SK-N-SH treated with all-trans-retinoic acid at 6 μM for 48 hours (cell line): Measurements from ENCODE around the gene FAM174B.

Experiments
- ATAC-seq: fragments of 200-7000 bp; cut with Tn5 transposase; 3 replicates; pipeline ENCODE4 v1.9.1; 2020; ENCODE audit warnings: mild to moderate bottlenecking, moderate library complexity
- ARNTL ChIP-seq: fragments of 450-650 bp; formaldehyde crosslinking; IDR thresholded peaks from 2 replicates; pipeline ENCODE4 v1.5.0; 2020; ENCODE audit warnings: low read depth, mild to moderate bottlenecking, moderate library complexity, borderline replicate concordance
- BACH2 ChIP-seq: fragments of 250-450 bp; sonication (Bioruptor Pico); IDR thresholded peaks from 2 replicates; pipeline ENCODE4 v1.9.0; 2021; ENCODE audit warnings: mild to moderate bottlenecking, borderline replicate concordance
- CSDC2 ChIP-seq: fragments of 250-450 bp; sonication (Bioruptor Pico); IDR thresholded peaks from 2 replicates; pipeline ENCODE4 v1.5.0; 2020; ENCODE audit warnings: mild to moderate bottlenecking, moderate library complexity
- ESRRG ChIP-seq: fragments of 250-450 bp; sonication (Bioruptor Pico); IDR thresholded peaks from 2 replicates; pipeline ENCODE4 v1.6.1; 2021; ENCODE audit warnings: mild to moderate bottlenecking
- GLIS3 ChIP-seq: fragments of 250-450 bp; sonication (Bioruptor Pico); IDR thresholded peaks from 2 replicates; pipeline ENCODE4 v1.5.0; 2020; ENCODE audit warnings: mild to moderate bottlenecking, moderate library complexity
- ISL1 ChIP-seq: fragments of 250-450 bp; sonication (Bioruptor Pico); IDR thresholded peaks from 2 replicates; pipeline ENCODE4 v2.1.2; 2022; ENCODE audit warnings: mild to moderate bottlenecking, moderate library complexity
- OSR1 ChIP-seq: fragments of 250-450 bp; sonication (Bioruptor Pico); IDR thresholded peaks from 2 replicates; pipeline ENCODE4 v1.8.0; 2022; ENCODE audit warnings: moderate library complexity, mild to moderate bottlenecking, inconsistent platforms
- PPARA ChIP-seq: fragments of 250-450 bp; sonication (Bioruptor Pico); IDR thresholded peaks from 2 replicates; pipeline ENCODE4 v1.5.0; 2020; ENCODE audit warnings: mild to moderate bottlenecking, borderline replicate concordance
- RARB ChIP-seq: fragments of 250-450 bp; sonication (Bioruptor Pico); IDR thresholded peaks from 2 replicates; pipeline ENCODE4 v1.8.0; 2021; ENCODE audit warnings: mild to moderate bottlenecking, moderate library complexity
- SNAI2 ChIP-seq: fragments of 250-450 bp; sonication (Bioruptor Pico); IDR thresholded peaks from 2 replicates; pipeline ENCODE4 v1.5.0; 2020; ENCODE audit warnings: mild to moderate bottlenecking, moderate library complexity
- TOX ChIP-seq: fragments of 250-450 bp; sonication (Bioruptor Pico); IDR thresholded peaks from 2 replicates; pipeline ENCODE4 v1.8.0; 2021; ENCODE audit warnings: mild to moderate bottlenecking, moderate library complexity, borderline replicate concordance
- ZC3H10 ChIP-seq: fragments of 250-450 bp; sonication (Bioruptor Pico); IDR thresholded peaks from 2 replicates; pipeline ENCODE4 v1.5.1; 2021; ENCODE audit warnings: mild to moderate bottlenecking, moderate library complexity
- ZFP3 ChIP-seq: fragments of 250-450 bp; sonication (Bioruptor Pico); IDR thresholded peaks from 2 replicates; pipeline ENCODE4 v1.5.0; 2020; ENCODE audit warnings: mild to moderate bottlenecking, moderate library complexity
- ZFP30 ChIP-seq: fragments of 450-650 bp; formaldehyde crosslinking; IDR thresholded peaks from 2 replicates; pipeline ENCODE4 v1.5.0; 2022; ENCODE audit warnings: mild to moderate bottlenecking, moderate library complexity
- ZNF565 ChIP-seq: fragments of 450-650 bp; formaldehyde crosslinking; conservative IDR thresholded peaks from 2 replicates; pipeline ENCODE4 v1.5.0; 2020; ENCODE audit warnings: low read depth, mild to moderate bottlenecking, moderate library complexity
- ZNF70 ChIP-seq: fragments of 450-650 bp; formaldehyde crosslinking; IDR thresholded peaks from 2 replicates; pipeline ENCODE4 v1.5.0; 2020; ENCODE audit warnings: mild to moderate bottlenecking, moderate library complexity
- TF ChIP-seq, protein P1 (sequence below): fragments of 250-450 bp; sonication (Bioruptor Pico); IDR thresholded peaks from 2 replicates; pipeline ENCODE4 v1.8.0; 2021; ENCODE audit warnings: low read depth, mild to moderate bottlenecking, moderate library complexity, borderline replicate concordance
- TF ChIP-seq, protein P2 (sequence below): fragments of 250-450 bp; sonication (Bioruptor Pico); IDR thresholded peaks from 2 replicates; pipeline ENCODE4 v1.5.0; 2020; ENCODE audit warnings: mild to moderate bottlenecking, moderate library complexity
- TF ChIP-seq, protein P3 (sequence below): fragments of 250-450 bp; sonication (Bioruptor Pico); IDR thresholded peaks from 2 replicates; pipeline ENCODE4 v1.8.0; 2020; ENCODE audit warnings: mild to moderate bottlenecking, moderate library complexity, borderline replicate concordance
- TF ChIP-seq, protein P4 (sequence below): fragments of 250-450 bp; sonication (Bioruptor Pico); IDR thresholded peaks from 2 replicates; pipeline ENCODE4 v1.5.1; 2020; ENCODE audit warnings: low read depth, mild to moderate bottlenecking, moderate library complexity

The FAM174B gene

DNA sequence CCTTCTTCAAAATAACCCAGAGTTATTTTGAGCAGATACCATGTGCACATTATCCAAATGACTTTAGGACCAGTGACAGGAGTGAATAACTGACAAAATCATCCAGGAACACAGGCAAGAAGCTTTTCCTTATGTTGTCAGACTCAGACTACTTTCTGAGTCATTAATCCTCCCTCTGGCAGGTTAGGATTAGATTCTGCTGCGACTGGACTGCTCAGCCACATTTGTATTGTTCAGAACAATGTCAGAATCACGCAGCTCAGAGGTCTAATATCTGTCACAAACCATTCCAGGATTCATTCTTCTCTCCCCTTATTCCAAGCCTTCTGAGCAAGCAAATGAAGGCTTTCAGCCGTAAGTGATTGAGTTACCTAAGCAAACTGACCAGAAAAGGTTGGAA lies 34.8 kb upstream of the FAM174B start:
- no peak for ATAC-seq
- TF ChIP-seq RARB (CRISPR knock-in tag) (no peak), ZC3H10 (CRISPR knock-in tag) (no peak), ZFP30 (CRISPR knock-in tag) (no peak), ZFP3 (CRISPR knock-in tag) (no peak), ARNTL (CRISPR knock-in tag) (no peak), BACH2 (CRISPR knock-in tag) (no peak), ISL1 (CRISPR knock-in tag) (no peak), ESRRG (CRISPR knock-in tag) (no peak), ZNF70 (no peak), GLIS3 (no peak)
- TF ChIP-seq, protein P1, sequence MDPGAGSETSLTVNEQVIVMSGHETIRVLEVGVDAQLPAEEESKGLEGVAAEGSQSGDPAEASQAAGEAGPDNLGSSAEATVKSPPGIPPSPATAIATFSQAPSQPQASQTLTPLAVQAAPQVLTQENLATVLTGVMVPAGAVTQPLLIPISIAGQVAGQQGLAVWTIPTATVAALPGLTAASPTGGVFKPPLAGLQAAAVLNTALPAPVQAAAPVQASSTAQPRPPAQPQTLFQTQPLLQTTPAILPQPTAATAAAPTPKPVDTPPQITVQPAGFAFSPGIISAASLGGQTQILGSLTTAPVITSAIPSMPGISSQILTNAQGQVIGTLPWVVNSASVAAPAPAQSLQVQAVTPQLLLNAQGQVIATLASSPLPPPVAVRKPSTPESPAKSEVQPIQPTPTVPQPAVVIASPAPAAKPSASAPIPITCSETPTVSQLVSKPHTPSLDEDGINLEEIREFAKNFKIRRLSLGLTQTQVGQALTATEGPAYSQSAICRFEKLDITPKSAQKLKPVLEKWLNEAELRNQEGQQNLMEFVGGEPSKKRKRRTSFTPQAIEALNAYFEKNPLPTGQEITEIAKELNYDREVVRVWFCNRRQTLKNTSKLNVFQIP (CRISPR knock-in tag): no peak
- TF ChIP-seq, protein P2, sequence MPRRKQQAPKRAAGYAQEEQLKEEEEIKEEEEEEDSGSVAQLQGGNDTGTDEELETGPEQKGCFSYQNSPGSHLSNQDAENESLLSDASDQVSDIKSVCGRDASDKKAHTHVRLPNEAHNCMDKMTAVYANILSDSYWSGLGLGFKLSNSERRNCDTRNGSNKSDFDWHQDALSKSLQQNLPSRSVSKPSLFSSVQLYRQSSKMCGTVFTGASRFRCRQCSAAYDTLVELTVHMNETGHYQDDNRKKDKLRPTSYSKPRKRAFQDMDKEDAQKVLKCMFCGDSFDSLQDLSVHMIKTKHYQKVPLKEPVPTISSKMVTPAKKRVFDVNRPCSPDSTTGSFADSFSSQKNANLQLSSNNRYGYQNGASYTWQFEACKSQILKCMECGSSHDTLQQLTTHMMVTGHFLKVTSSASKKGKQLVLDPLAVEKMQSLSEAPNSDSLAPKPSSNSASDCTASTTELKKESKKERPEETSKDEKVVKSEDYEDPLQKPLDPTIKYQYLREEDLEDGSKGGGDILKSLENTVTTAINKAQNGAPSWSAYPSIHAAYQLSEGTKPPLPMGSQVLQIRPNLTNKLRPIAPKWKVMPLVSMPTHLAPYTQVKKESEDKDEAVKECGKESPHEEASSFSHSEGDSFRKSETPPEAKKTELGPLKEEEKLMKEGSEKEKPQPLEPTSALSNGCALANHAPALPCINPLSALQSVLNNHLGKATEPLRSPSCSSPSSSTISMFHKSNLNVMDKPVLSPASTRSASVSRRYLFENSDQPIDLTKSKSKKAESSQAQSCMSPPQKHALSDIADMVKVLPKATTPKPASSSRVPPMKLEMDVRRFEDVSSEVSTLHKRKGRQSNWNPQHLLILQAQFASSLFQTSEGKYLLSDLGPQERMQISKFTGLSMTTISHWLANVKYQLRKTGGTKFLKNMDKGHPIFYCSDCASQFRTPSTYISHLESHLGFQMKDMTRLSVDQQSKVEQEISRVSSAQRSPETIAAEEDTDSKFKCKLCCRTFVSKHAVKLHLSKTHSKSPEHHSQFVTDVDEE (CRISPR knock-in tag): no peak

DNA sequence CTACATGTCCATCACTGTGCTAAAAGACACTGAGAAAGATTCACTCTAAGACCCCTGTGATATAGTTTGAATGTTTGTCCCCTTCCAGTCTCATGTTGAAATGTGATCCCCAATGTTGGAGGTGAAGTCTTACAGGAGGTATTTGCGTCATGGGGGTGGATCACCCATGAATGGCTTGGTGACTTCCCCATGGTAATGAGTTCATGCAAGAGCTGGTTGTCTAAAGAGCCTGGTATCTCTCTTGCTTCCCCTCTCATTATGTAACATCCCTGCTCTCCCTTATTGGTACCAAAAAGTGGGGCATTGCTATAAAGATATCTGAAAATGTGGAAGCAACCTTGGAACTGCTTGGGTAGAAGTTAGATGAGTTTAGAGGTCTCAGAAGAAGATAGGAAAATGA lies 32.2 kb upstream of the FAM174B start:
- TF ChIP-seq ZNF565 (CRISPR knock-in tag) (no peak), ZC3H10 (CRISPR knock-in tag) (no peak), TOX (CRISPR knock-in tag) (no peak), OSR1 (CRISPR knock-in tag) (no peak), GLIS3 (no peak), ZNF70 (no peak), PPARA (CRISPR knock-in tag) (no peak), SNAI2 (no peak), BACH2 (CRISPR knock-in tag) (no peak), ESRRG (CRISPR knock-in tag) (no peak), ARNTL (CRISPR knock-in tag) (no peak), CSDC2 (CRISPR knock-in tag) (no peak), ZFP30 (CRISPR knock-in tag) (no peak), ZFP3 (CRISPR knock-in tag) (no peak), ISL1 (CRISPR knock-in tag) (no peak)
- TF ChIP-seq, protein P3, sequence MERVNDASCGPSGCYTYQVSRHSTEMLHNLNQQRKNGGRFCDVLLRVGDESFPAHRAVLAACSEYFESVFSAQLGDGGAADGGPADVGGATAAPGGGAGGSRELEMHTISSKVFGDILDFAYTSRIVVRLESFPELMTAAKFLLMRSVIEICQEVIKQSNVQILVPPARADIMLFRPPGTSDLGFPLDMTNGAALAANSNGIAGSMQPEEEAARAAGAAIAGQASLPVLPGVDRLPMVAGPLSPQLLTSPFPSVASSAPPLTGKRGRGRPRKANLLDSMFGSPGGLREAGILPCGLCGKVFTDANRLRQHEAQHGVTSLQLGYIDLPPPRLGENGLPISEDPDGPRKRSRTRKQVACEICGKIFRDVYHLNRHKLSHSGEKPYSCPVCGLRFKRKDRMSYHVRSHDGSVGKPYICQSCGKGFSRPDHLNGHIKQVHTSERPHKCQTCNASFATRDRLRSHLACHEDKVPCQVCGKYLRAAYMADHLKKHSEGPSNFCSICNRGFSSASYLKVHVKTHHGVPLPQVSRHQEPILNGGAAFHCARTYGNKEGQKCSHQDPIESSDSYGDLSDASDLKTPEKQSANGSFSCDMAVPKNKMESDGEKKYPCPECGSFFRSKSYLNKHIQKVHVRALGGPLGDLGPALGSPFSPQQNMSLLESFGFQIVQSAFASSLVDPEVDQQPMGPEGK (CRISPR knock-in tag): no peak
- TF ChIP-seq, protein P4, sequence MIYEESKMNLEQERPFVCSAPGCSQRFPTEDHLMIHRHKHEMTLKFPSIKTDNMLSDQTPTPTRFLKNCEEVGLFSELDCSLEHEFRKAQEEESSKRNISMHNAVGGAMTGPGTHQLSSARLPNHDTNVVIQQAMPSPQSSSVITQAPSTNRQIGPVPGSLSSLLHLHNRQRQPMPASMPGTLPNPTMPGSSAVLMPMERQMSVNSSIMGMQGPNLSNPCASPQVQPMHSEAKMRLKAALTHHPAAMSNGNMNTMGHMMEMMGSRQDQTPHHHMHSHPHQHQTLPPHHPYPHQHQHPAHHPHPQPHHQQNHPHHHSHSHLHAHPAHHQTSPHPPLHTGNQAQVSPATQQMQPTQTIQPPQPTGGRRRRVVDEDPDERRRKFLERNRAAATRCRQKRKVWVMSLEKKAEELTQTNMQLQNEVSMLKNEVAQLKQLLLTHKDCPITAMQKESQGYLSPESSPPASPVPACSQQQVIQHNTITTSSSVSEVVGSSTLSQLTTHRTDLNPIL: no peak
- TF ChIP-seq, protein P1 (CRISPR knock-in tag): no peak
- TF ChIP-seq, protein P2 (CRISPR knock-in tag): no peak
- ATAC-seq: no peak
